MM.1S (cell line): ENCODE measurements around the gene RPGRIP1L.

Source experiments
- DNase-seq: peaks from one replicate; pipeline ENCODE4 v3.0.0-alpha.2; 2015
- H2AFZ ChIP-seq: fragments of 300-600 bp; sonication (generic); 2 replicates; pipeline ENCODE4 v1.6.0; 2016; ENCODE audit warnings: antibody characterized with exemption, low read length
- H3F3A ChIP-seq: fragments of 300-600 bp; sonication (generic); 2 replicates; pipeline ENCODE4 v1.6.1; 2016; ENCODE audit warnings: mild to moderate bottlenecking, antibody characterized with exemption, low read length, moderate library complexity, mixed read lengths; ENCODE audit not compliant: insufficient read depth
- H3K27ac ChIP-seq: fragments of 300-600 bp; sonication (generic); 2 replicates; pipeline ENCODE4 v1.5.1; 2016; ENCODE audit warnings: mild to moderate bottlenecking, low read length
- H3K27me3 ChIP-seq: fragments of 300-600 bp; sonication (generic); replicated peaks from 2 replicates; pipeline ENCODE4 v1.6.0; 2016; ENCODE audit warnings: low read length; ENCODE audit not compliant: insufficient read depth
- H3K36me3 ChIP-seq: fragments of 300-600 bp; sonication (generic); replicated peaks from 2 replicates; pipeline ENCODE4 v1.6.1; 2016; ENCODE audit warnings: mild to moderate bottlenecking, low read length, mixed read lengths; ENCODE audit not compliant: insufficient read depth
- H3K4me1 ChIP-seq: fragments of 300-600 bp; sonication (generic); 2 replicates; pipeline ENCODE4 v1.6.1; 2016; ENCODE audit warnings: low read length, mixed read lengths
- H3K4me2 ChIP-seq: fragments of 300-600 bp; sonication (generic); 2 replicates; pipeline ENCODE4 v1.6.0; 2016; ENCODE audit warnings: low read depth, low read length
- H3K4me3 ChIP-seq: fragments of 300-600 bp; sonication (generic); 2 replicates; pipeline ENCODE4 v1.5.1; 2016; ENCODE audit warnings: low read length, mixed read lengths
- H3K79me2 ChIP-seq: fragments of 300-600 bp; sonication (generic); 2 replicates; pipeline ENCODE4 v1.6.1; 2016; ENCODE audit warnings: mixed run types, low read length, mixed read lengths
- H3K9ac ChIP-seq: fragments of 300-600 bp; sonication (generic); 2 replicates; pipeline ENCODE4 v1.6.1; 2016; ENCODE audit warnings: low read length, mixed read lengths
- H3K9me2 ChIP-seq: fragments of 300-600 bp; sonication (generic); replicated peaks from 2 replicates; pipeline ENCODE4 v1.6.1; 2016; ENCODE audit warnings: mild to moderate bottlenecking, low read length, mixed read lengths; ENCODE audit not compliant: insufficient read depth
- H3K9me3 ChIP-seq: fragments of 300-600 bp; sonication (generic); replicated peaks from 2 replicates; pipeline ENCODE4 v1.6.1; 2016; ENCODE audit warnings: mild to moderate bottlenecking, low read length, mixed read lengths; ENCODE audit not compliant: insufficient read depth
- H4K20me1 ChIP-seq: fragments of 300-600 bp; sonication (generic); 2 replicates; pipeline ENCODE4 v1.6.1; 2016; ENCODE audit warnings: mild to moderate bottlenecking, low read length, moderate library complexity, mixed read lengths; ENCODE audit not compliant: insufficient read depth
- CTCF ChIP-seq: fragments of 300-600 bp; sonication (generic); IDR thresholded peaks from 2 replicates; pipeline ENCODE4 v1.5.1; 2016; ENCODE audit warnings: antibody characterized with exemption, low read length, mixed read lengths
- EZH2 ChIP-seq: fragments of 300-600 bp; sonication (generic); optimal IDR thresholded peaks from 2 replicates; pipeline ENCODE3; 2017; ENCODE audit warnings: low read depth, mild to moderate bottlenecking, antibody characterized with exemption, low read length, mixed read lengths
- EZH2phosphoT487 ChIP-seq: fragments of 300-600 bp; sonication (generic); IDR thresholded peaks from 2 replicates; pipeline ENCODE4 v1.6.1; 2018; ENCODE audit warnings: antibody characterized with exemption, low read length

RPGRIP1L gene

GRCh38 chr16:53737552-53737951, 33.9 kb upstream of the RPGRIP1L start:
- no peaks in the 10 kb centered on the region for H3K36me3 ChIP-seq
- H3K9ac ChIP-seq, result no peak overlapping the region
- no peaks in the 10 kb centered on the region for H3K4me1 ChIP-seq
- no peak overlapping the region for H2AFZ ChIP-seq
- no peak overlapping the region for H3K4me3 ChIP-seq
- no peaks in the 10 kb centered on the region for H3F3A ChIP-seq
- H3K27me3 ChIP-seq, result no peaks in the 10 kb centered on the region
- peaks cover 9% of the 10 kb centered on the region; the same call in 1 of the 2 replicates for H3K79me2 ChIP-seq
- no peak overlapping the region for H3K27ac ChIP-seq
- H3K4me2 ChIP-seq, result no peak overlapping the region
- DNase-seq, result no peak
- no peaks in the 10 kb centered on the region for H3K9me2 ChIP-seq
- TF ChIP-seq EZH2phosphoT487 (no peak), EZH2 (no peak), CTCF (no peak)
- H3K9me3 ChIP-seq, result no peaks in the 10 kb centered on the region
- H4K20me1 ChIP-seq, result no peaks in the 10 kb centered on the region

GRCh38 chr16:53736297-53736696, 32.6 kb upstream of the RPGRIP1L start:
- Histone ChIP-seq H3K27me3 (no peaks in the 10 kb centered on the region), H3K36me3 (no peaks in the 10 kb centered on the region), H3K27ac (no peak overlapping the region), H3K4me2 (no peak overlapping the region), H3K4me1 (no peaks in the 10 kb centered on the region), H3K79me2 (0 out of 2 replicates have a peak, but pooled peaks cover 6% of the 10 kb centered on the region), H2AFZ (no peak overlapping the region), H3K9me3 (no peaks in the 10 kb centered on the region), H3K9ac (no peak overlapping the region), H3F3A (no peaks in the 10 kb centered on the region), H4K20me1 (no peaks in the 10 kb centered on the region), H3K4me3 (no peak overlapping the region), H3K9me2 (no peaks in the 10 kb centered on the region)
- TF ChIP-seq EZH2phosphoT487 (no peak), CTCF (no peak), EZH2 (no peak)
- no peak for DNase-seq

GRCh38 chr16:53734908-53735307, 31.2 kb upstream of the RPGRIP1L start:
- Histone ChIP-seq H3K27me3 (no peaks in the 10 kb centered on the region), H3K9ac (no peak overlapping the region), H3F3A (no peaks in the 10 kb centered on the region), H3K9me3 (no peaks in the 10 kb centered on the region), H3K9me2 (no peaks in the 10 kb centered on the region), H3K4me2 (no peak overlapping the region), H3K4me3 (no peak overlapping the region), H3K4me1 (no peaks in the 10 kb centered on the region), H2AFZ (no peak overlapping the region), H3K27ac (no peak overlapping the region), H3K79me2 (peaks cover 11% of the 10 kb centered on the region; the same call in 1 of the 2 replicates), H3K36me3 (no peaks in the 10 kb centered on the region), H4K20me1 (no peaks in the 10 kb centered on the region)
- DNase-seq, result no peak
- TF ChIP-seq EZH2phosphoT487 (no peak), EZH2 (no peak), CTCF (no peak)
